ENCODE measurements around the gene QRFPR.

- no peak for TF ChIP-seq EZH2 (IDR thresholded peaks at IDR 0.05; ENCODE audit: borderline replicate concordance, control insufficient read depth, low read depth, low read length)
- TF ChIP-seq GABPA (IDR thresholded peaks at IDR 0.05; ENCODE audit: low read depth), result no peak
- no peak for TF ChIP-seq NRF1 (conservative IDR thresholded peaks at IDR 0.05; ENCODE audit: low read depth, low read length)
- no peak for TF ChIP-seq SIX5 (IDR thresholded peaks at IDR 0.05; ENCODE audit: low read depth, low read length, severe bottlenecking)
- TF ChIP-seq SP1 (IDR thresholded peaks at IDR 0.05; ENCODE audit: low read depth, low read length), result no peak
- no peak for TF ChIP-seq REST (IDR thresholded peaks at IDR 0.05; ENCODE audit: low read depth, low read length)
- no peak for TF ChIP-seq CTCF (IDR thresholded peaks at IDR 0.05 in 2 of 3, conservative IDR thresholded peaks at IDR 0.05 in 1 of 3; ENCODE audit: control insufficient read depth in 2 of 3, extremely low read depth in 1 of 3, insufficient read depth in 1 of 3, low read depth in 3 of 3, low read length in 3 of 3)
These were observed 41.0 kb downstream of the QRFPR start for GRCh38 chr4:121339824-121340223.

Measured in GM12878 (cell line).